Neuronal stem cell (in vitro differentiated cells): Measurements from ENCODE around the gene PITHD1.

Experiments used
- DNase-seq: peaks from one replicate; pipeline ENCODE4 v3.0.0-alpha.2; 2013; ENCODE audit warnings: low spot score
- H2AFZ ChIP-seq: one replicate; pipeline ENCODE4 v1.6.1; 2013; ENCODE audit warnings: mild to moderate bottlenecking, low read length, inconsistent platforms
- H2AK5ac ChIP-seq: 2 replicates; pipeline ENCODE4 v1.6.1; 2013; ENCODE audit warnings: low read depth, mild to moderate bottlenecking, inconsistent platforms, low read length, moderate library complexity, mixed read lengths
- H2BK120ac ChIP-seq: 2 replicates; pipeline ENCODE4 v1.6.1; 2013; ENCODE audit warnings: low read depth, mild to moderate bottlenecking, inconsistent platforms, low read length, moderate library complexity, mixed read lengths
- H2BK12ac ChIP-seq: one replicate; pipeline ENCODE4 v1.6.1; 2013; ENCODE audit warnings: low read length, inconsistent platforms
- H2BK15ac ChIP-seq: 2 replicates; pipeline ENCODE4 v1.6.1; 2013; ENCODE audit warnings: mild to moderate bottlenecking, low read length, inconsistent platforms, mixed read lengths
- H2BK5ac ChIP-seq: one replicate; pipeline ENCODE4 v1.6.1; 2013; ENCODE audit warnings: inconsistent platforms, mild to moderate bottlenecking, low read length, moderate library complexity
- H3K14ac ChIP-seq: one replicate; pipeline ENCODE4 v1.6.1; 2013; ENCODE audit warnings: low read length, inconsistent platforms
- H3K18ac ChIP-seq: 2 replicates; pipeline ENCODE4 v1.6.1; 2013; ENCODE audit warnings: low read length, inconsistent platforms
- H3K23ac ChIP-seq: 2 replicates; pipeline ENCODE4 v1.6.1; 2013; ENCODE audit warnings: low read depth, mild to moderate bottlenecking, mixed read lengths, low read length, inconsistent platforms; ENCODE audit not compliant: poor library complexity
- H3K27ac ChIP-seq: replicated peaks from 3 replicates; pipeline ENCODE4 v1.5.1; 2013; ENCODE audit warnings: low read length, inconsistent platforms
- H3K27me3 ChIP-seq, 3 experiments: 2 replicates each; pipeline ENCODE4 v1.6.1; 2013; ENCODE audit warnings: low read length in 3 of 3, mild to moderate bottlenecking in 2 of 3, inconsistent platforms in 1 of 3, low read depth in 1 of 3, mixed read lengths in 1 of 3, moderate library complexity in 1 of 3; ENCODE audit not compliant: control insufficient read depth in 3 of 3, insufficient read depth in 3 of 3
- H3K36me3 ChIP-seq, 2 donors: replicated peaks in 1 of 2; 2 replicates each; pipeline ENCODE4 v1.6.1; 2013; ENCODE audit warnings: low read length in 2 of 2; ENCODE audit not compliant: control insufficient read depth in 2 of 2, insufficient read depth in 2 of 2
- H3K4ac ChIP-seq: 2 replicates; pipeline ENCODE4 v1.6.1; 2013; ENCODE audit warnings: inconsistent platforms, mild to moderate bottlenecking, low read length, moderate library complexity
- H3K4me1 ChIP-seq, 2 donors: 1 replicate in 1 of 2; 2 replicates in 1 of 2; pipeline ENCODE4 v1.6.1; 2013; ENCODE audit warnings: low read length in 2 of 2, low read depth in 1 of 2; ENCODE audit not compliant: control insufficient read depth in 2 of 2, insufficient read depth in 1 of 2
- H3K4me2 ChIP-seq: one replicate; pipeline ENCODE4 v1.6.1; 2013; ENCODE audit warnings: mild to moderate bottlenecking, low read length, inconsistent platforms; ENCODE audit not compliant: insufficient read depth, poor library complexity, severe bottlenecking
- H3K4me3 ChIP-seq, 2 donors: 2 replicates each; pipeline ENCODE4 v1.5.1; 2013; ENCODE audit warnings: low read length in 2 of 2, mild to moderate bottlenecking in 2 of 2, inconsistent platforms in 1 of 2, moderate library complexity in 1 of 2
- H3K79me1 ChIP-seq: one replicate; pipeline ENCODE4 v1.6.1; 2013; ENCODE audit warnings: low read depth, mild to moderate bottlenecking, inconsistent platforms, low read length, moderate library complexity
- H3K9ac ChIP-seq: one replicate; pipeline ENCODE4 v1.6.1; 2013; ENCODE audit warnings: mild to moderate bottlenecking, low read depth, low read length, inconsistent platforms; ENCODE audit not compliant: poor library complexity
- H3K9me3 ChIP-seq, 2 donors: replicated peaks in 1 of 2; 2 replicates each; pipeline versions ENCODE3 to v1.6.1; 2013; ENCODE audit warnings: low read length in 2 of 2, mild to moderate bottlenecking in 2 of 2, inconsistent platforms in 1 of 2, low read depth in 1 of 2, mixed read lengths in 1 of 2, moderate library complexity in 1 of 2; ENCODE audit not compliant: control insufficient read depth in 2 of 2, insufficient read depth in 1 of 2
- H4K8ac ChIP-seq: one replicate; pipeline ENCODE4 v1.6.1; 2013; ENCODE audit warnings: low read depth, mild to moderate bottlenecking, inconsistent platforms, low read length, moderate library complexity
- H4K91ac ChIP-seq: one replicate; pipeline ENCODE4 v1.6.1; 2013; ENCODE audit warnings: low read length, low read depth, mild to moderate bottlenecking, inconsistent platforms; ENCODE audit not compliant: poor library complexity
- WGBS, 2 donors: extraction: QIAGEN DNeasy Blood & Tissue Kit; methylation state at CpG; one replicate each; pipeline ENCODE4 v1.1.7; 2013; ENCODE audit warnings: missing lambda C conversion rate in 2 of 2, mixed read lengths in 1 of 2; ENCODE audit not compliant: insufficient read length in 2 of 2, insufficient replicate concordance in 1 of 2; ENCODE audit errors: extremely low coverage in 2 of 2; 5-methylcytosine and 5-hydroxymethylcytosine counted together

The PITHD1 gene

DNA sequence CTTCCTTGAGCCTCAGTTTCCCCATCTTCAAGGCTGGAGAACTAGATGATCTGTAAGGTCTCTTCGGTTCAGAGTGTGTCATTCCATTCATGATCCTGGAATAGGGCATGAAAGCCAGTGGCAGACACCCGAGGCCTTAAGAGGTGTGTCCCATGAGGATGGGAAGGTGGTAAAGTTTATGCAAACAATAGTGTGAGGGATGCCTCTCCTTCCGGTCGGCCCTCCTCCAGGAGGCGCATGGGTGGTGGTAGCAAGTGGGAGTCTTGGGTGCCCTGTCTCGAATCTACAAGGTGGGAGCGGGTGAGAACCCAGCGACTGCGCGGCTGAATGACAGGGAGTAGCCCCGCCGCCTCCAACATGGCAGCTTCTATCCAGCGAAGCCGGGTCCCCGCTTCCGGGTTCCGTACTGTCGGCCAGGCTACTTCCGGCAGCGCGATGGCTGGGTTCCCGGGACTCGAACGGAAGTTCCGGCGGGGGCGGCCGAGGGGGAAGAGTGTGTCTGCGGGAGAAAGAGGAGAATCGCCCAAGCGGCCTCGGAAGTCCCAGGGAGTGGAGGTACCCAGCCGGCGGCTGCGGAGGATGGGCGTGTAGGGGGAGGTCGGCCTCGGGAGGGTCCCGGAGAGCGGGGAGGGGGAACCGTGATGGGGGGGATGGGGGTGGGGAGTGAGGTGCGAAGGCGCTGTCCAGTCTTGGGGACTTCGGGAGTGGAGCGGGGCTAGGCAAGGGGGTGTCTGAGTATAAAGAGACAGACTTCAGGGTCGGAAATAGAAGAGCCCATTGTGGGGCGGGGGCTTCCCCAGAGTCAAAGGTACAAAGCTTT, 12.7 kb downstream of the PITHD1 start, which contains the start of gene LYPLA2:
TSS of gene LYPLA2 (plus strand) at position 450 of the 820 bp plus-strand sequence. CDS start 1,538 bp downstream, outside the sequence.
- Histone ChIP-seq H2AFZ (peak within 1 kb of the TSS; percentile 89), H3K27ac (no peak within 1 kb of the TSS), H3K9me3 (no peaks in the 10 kb centered on the region), H2BK12ac (no peak within 1 kb of the TSS), H3K23ac (peak within 1 kb of the TSS; percentile 16), H3K4me2 (peak within 1 kb of the TSS; percentile 84), H3K4me3 (peak within 1 kb of the TSS; percentile 87 to 96), H2BK120ac (no peak within 1 kb of the TSS), H3K36me3 (peaks cover 18 to 58% of the 10 kb centered on the region in 2 donors), H2BK15ac (no peak within 1 kb of the TSS), H4K8ac (no peak within 1 kb of the TSS), H3K4ac (no peak within 1 kb of the TSS), H3K9ac (peak within 1 kb of the TSS; percentile 90), H2BK5ac (peak within 1 kb of the TSS; percentile 84), H3K79me1 (peaks cover 17% of the 10 kb centered on the region), H4K91ac (no peak within 1 kb of the TSS), H2AK5ac (peak within 1 kb of the TSS; percentile 24), H3K14ac (no peak within 1 kb of the TSS), H3K27me3 (no peaks in the 10 kb centered on the region), H3K4me1 (peaks cover 5 to 17% of the 10 kb centered on the region in 2 donors), H3K18ac (peak within 1 kb of the TSS; percentile 60)
- no CpG with 5 or more reads among the region's 47 CpGs for WGBS, 2 donors
- DNase-seq, result no peak

DNA sequence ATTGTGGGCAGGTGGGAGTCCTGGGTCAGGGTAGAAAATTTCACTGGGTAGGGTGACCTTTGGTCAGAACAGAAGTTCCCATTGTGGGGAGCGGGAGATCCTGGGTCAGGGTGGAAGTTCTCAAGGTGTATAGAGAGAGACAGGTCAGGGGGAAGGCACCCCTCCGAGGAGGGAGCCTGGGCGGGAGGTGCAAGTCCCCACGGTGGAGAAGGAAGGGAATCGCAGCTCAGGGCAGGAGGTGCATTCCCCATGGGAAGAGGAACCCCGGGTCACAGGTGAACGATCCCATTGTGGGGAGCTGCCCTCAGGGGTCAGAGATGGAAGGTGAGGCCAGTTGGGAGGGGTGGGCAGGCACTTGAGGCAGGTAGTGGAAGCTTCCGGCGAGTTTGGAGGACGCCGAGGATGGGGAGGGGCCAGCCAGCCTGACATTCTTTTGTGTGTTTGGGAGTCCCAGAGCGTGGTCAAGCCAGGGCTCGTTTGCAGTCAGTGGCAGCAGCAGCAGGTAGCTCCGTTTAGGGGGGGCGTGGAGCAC, 13.4 kb downstream of the PITHD1 start:
- no peak overlapping the region for H4K91ac ChIP-seq
- H3K9ac ChIP-seq, result peak overlapping the region; percentile 90
- H3K18ac ChIP-seq, result peak overlapping the region; percentile 1
- H3K4ac ChIP-seq, result no peak overlapping the region
- H3K14ac ChIP-seq, result no peak overlapping the region
- no peaks in the 10 kb centered on the region for H3K27me3 ChIP-seq
- peaks cover 5 to 17% of the 10 kb centered on the region in 2 donors for H3K4me1 ChIP-seq
- peak overlapping the region; percentile 87 to 96 for H3K4me3 ChIP-seq
- H4K8ac ChIP-seq, result no peak overlapping the region
- peak overlapping the region; percentile 84 for H3K4me2 ChIP-seq
- H2AFZ ChIP-seq, result peak overlapping the region; percentile 89
- H2BK120ac ChIP-seq, result no peak overlapping the region
- peak overlapping the region; percentile 16 for H3K23ac ChIP-seq
- DNase-seq, result no peak
- H3K27ac ChIP-seq, result no peak overlapping the region
- H2BK15ac ChIP-seq, result no peak overlapping the region
- no peak overlapping the region for H2BK12ac ChIP-seq
- H3K36me3 ChIP-seq, result peaks cover 23 to 58% of the 10 kb centered on the region in 2 donors
- no CpG with 5 or more reads among the region's 15 CpGs for WGBS, 2 donors
- peak overlapping the region; percentile 24 for H2AK5ac ChIP-seq
- H3K9me3 ChIP-seq, result no peaks in the 10 kb centered on the region
- peak overlapping the region; percentile 84 for H2BK5ac ChIP-seq
- H3K79me1 ChIP-seq, result peaks cover 20% of the 10 kb centered on the region

DNA sequence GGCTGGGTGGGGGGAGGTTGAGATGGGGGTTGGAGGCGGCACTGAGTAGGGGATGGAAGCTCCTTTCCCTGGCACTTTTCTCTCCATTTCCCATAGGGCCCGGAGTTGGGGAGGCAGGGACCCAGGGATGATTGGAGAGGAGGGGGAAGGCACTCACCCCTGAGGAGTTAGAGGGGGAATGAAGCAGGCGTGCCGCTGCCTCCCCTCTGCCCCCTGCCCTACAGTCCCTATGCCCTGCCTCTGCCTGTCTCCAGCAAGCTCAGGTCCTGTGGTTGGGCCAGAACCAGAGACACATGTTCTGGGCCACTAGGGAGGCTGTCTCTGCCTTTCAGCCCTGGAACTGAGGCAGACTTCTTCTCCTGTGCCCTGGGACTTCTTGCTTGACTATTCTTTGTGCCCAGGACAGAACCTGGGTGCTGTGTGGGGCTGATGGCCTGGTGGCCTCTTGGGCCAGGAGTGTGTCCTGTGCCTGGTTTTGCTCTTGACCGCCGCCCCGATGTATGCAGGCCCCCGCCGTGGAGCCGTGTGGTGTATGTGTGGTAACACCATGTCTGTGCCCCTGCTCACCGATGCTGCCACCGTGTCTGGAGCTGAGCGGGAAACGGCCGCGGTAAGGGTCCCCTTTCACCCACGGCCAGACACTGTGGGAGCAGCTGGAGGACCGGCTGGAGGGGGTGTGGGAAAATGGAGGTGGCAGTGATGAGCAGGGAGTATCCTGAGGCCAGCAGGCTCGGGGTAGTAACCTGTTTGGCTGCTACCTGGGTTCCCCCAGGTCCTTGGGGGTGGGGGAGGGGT, 14.1 kb downstream of the PITHD1 start:
- WGBS, 2 donors, result no CpG with 5 or more reads among the region's 19 CpGs
- no peak overlapping the region for H4K91ac ChIP-seq
- no peak overlapping the region for H3K27ac ChIP-seq
- no peak overlapping the region for H2AFZ ChIP-seq
- H3K79me1 ChIP-seq, result peaks cover 20% of the 10 kb centered on the region
- no peak overlapping the region for H2BK120ac ChIP-seq
- peak overlapping the region; percentile 86 for H2AK5ac ChIP-seq
- H3K27me3 ChIP-seq, result no peaks in the 10 kb centered on the region
- no peak for DNase-seq
- H2BK12ac ChIP-seq, result no peak overlapping the region
- H3K9ac ChIP-seq, result peak overlapping the region; percentile 78
- no peak overlapping the region for H2BK15ac ChIP-seq
- peak overlapping the region; percentile 52 for H3K4me2 ChIP-seq
- peak overlapping the region; percentile 84 for H2BK5ac ChIP-seq
- H3K23ac ChIP-seq, result no peak overlapping the region
- peak overlapping the region; percentile 86 for H4K8ac ChIP-seq
- H3K4ac ChIP-seq, result peak overlapping the region; percentile 61
- peak overlapping the region; percentile 19 for H3K18ac ChIP-seq
- H3K36me3 ChIP-seq, result peaks cover 24 to 58% of the 10 kb centered on the region in 2 donors
- H3K14ac ChIP-seq, result peak overlapping the region; percentile 38
- H3K4me3 ChIP-seq, result peak overlapping the region; percentile 70 to 96
- H3K9me3 ChIP-seq, result no peaks in the 10 kb centered on the region
- peaks cover 5 to 17% of the 10 kb centered on the region in 2 donors for H3K4me1 ChIP-seq
